WTC11 (cell line): ENCODE results near the gene LMCD1. TPM values are rescaled to one million over a fixed set of nuclear protein-coding genes. Genes with fewer than 3 reads are reported as not detected.

ENCODE experiments used
- ATAC-seq: fragments of 200-7000 bp; cut with Tn5 transposase; 2 replicates; pipeline ENCODE4 v1.10.0; 2021; ENCODE audit warnings: mild to moderate bottlenecking, moderate library complexity
- CTCF ChIA-PET: fragments of 300-600 bp; sonication (Branson Sonifier 250); formaldehyde crosslinking; loops from one replicate; lab custom pipeline; 2021; ENCODE audit warnings: antibody characterized with exemption; lab: Charles Lee
- POLR2A ChIA-PET: fragments of 350-600 bp; sonication (Branson Sonifier 250); formaldehyde crosslinking; loops from one replicate; lab custom pipeline; 2021; ENCODE audit warnings: antibody characterized with exemption; lab: Charles Lee
- DNase-seq: peaks from one replicate; pipeline ENCODE4 v3.0.0; 2021; ENCODE audit warnings: low spot score
- H3K27ac Mint-ChIP-seq: 2 replicates; pipeline ENCODE4 v1.8.0; 2021; ENCODE audit warnings: mixed read lengths
- H3K27me3 Mint-ChIP-seq: 2 replicates; pipeline ENCODE4 v1.8.0; 2021; ENCODE audit warnings: low read depth, mild to moderate bottlenecking, moderate library complexity, mixed read lengths
- H3K36me3 Mint-ChIP-seq: 2 replicates; pipeline ENCODE4 v1.8.0; 2021; ENCODE audit warnings: mixed read lengths
- H3K4me1 Mint-ChIP-seq: 2 replicates; pipeline ENCODE4 v1.8.0; 2022; ENCODE audit warnings: mixed read lengths
- H3K4me3 Mint-ChIP-seq: 2 replicates; pipeline ENCODE4 v1.8.0; 2021; ENCODE audit warnings: mild to moderate bottlenecking, moderate library complexity, mixed read lengths
- H3K9me3 Mint-ChIP-seq: 2 replicates; pipeline ENCODE4 v1.8.0; 2021; ENCODE audit warnings: mixed read lengths
- E2F1 ChIP-seq: sonication (generic); formaldehyde crosslinking; IDR thresholded peaks from 2 replicates; pipeline ENCODE4 v1.8.0; 2022; ENCODE audit warnings: mild to moderate bottlenecking, missing genetic modification reagents
- E2F4 ChIP-seq: sonication (generic); formaldehyde crosslinking; IDR thresholded peaks from 2 replicates; pipeline ENCODE4 v1.8.1; 2022; ENCODE audit warnings: low read depth, mild to moderate bottlenecking, moderate library complexity, missing genetic modification reagents, borderline replicate concordance
- E2F5 ChIP-seq: sonication (generic); formaldehyde crosslinking; IDR thresholded peaks from 2 replicates; pipeline ENCODE4 v1.8.1; 2022; ENCODE audit warnings: mild to moderate bottlenecking, moderate library complexity, missing genetic modification reagents
- ELF4 ChIP-seq: sonication (generic); formaldehyde crosslinking; IDR thresholded peaks from 2 replicates; pipeline ENCODE4 v1.8.1; 2022; ENCODE audit warnings: low read depth, mild to moderate bottlenecking, moderate library complexity, missing genetic modification reagents
- ESRRA ChIP-seq: sonication (generic); formaldehyde crosslinking; IDR thresholded peaks from 2 replicates; pipeline ENCODE4 v1.8.1; 2022; ENCODE audit warnings: mild to moderate bottlenecking, missing genetic modification reagents, borderline replicate concordance
- ETV6 ChIP-seq: sonication (generic); formaldehyde crosslinking; IDR thresholded peaks from 2 replicates; pipeline ENCODE4 v1.8.1; 2022; ENCODE audit warnings: mild to moderate bottlenecking, missing genetic modification reagents
- GABPB1 ChIP-seq: sonication (generic); formaldehyde crosslinking; IDR thresholded peaks from 2 replicates; pipeline ENCODE4 v1.8.1; 2023; ENCODE audit warnings: mild to moderate bottlenecking, missing genetic modification reagents
- IRF1 ChIP-seq: sonication (generic); formaldehyde crosslinking; IDR thresholded peaks from 2 replicates; pipeline ENCODE4 v1.8.0; 2023; ENCODE audit warnings: missing genetic modification reagents
- KAT7 ChIP-seq: sonication (generic); formaldehyde crosslinking; IDR thresholded peaks from 2 replicates; pipeline ENCODE4 v1.8.1; 2023; ENCODE audit warnings: missing genetic modification reagents, mild to moderate bottlenecking, borderline replicate concordance
- OVOL2 ChIP-seq: fragments of 250-450 bp; sonication (Bioruptor Pico); IDR thresholded peaks from 2 replicates; pipeline ENCODE4 v1.9.0; 2021; ENCODE audit warnings: mild to moderate bottlenecking, borderline replicate concordance
- PRDM15 ChIP-seq: sonication (generic); formaldehyde crosslinking; IDR thresholded peaks from 2 replicates; pipeline ENCODE4 v1.8.0; 2022; ENCODE audit warnings: missing genetic modification reagents
- RELA ChIP-seq: sonication (generic); formaldehyde crosslinking; IDR thresholded peaks from 2 replicates; pipeline ENCODE4 v1.8.1; 2022; ENCODE audit warnings: missing genetic modification reagents, mild to moderate bottlenecking, borderline replicate concordance
- SMAD3 ChIP-seq: sonication (generic); formaldehyde crosslinking; IDR thresholded peaks from 2 replicates; pipeline ENCODE4 v1.8.0; 2022; ENCODE audit warnings: missing genetic modification reagents, mild to moderate bottlenecking, borderline replicate concordance
- SOX15 ChIP-seq: fragments of 250-450 bp; sonication (Bioruptor Pico); IDR thresholded peaks from 2 replicates; pipeline ENCODE4 v1.9.0; 2021; ENCODE audit warnings: mild to moderate bottlenecking
- SP1 ChIP-seq: sonication (generic); formaldehyde crosslinking; conservative IDR thresholded peaks from 2 replicates; pipeline ENCODE4 v1.8.1; 2022; ENCODE audit warnings: missing genetic modification reagents
- ZBTB21 ChIP-seq: sonication (generic); formaldehyde crosslinking; IDR thresholded peaks from 2 replicates; pipeline ENCODE4 v1.8.1; 2023; ENCODE audit warnings: mild to moderate bottlenecking, missing genetic modification reagents, borderline replicate concordance
- ZNF281 ChIP-seq: sonication (generic); formaldehyde crosslinking; IDR thresholded peaks from 2 replicates; pipeline ENCODE4 v1.8.0; 2023; ENCODE audit warnings: mild to moderate bottlenecking, missing genetic modification reagents
- ZNF512 ChIP-seq: sonication (generic); formaldehyde crosslinking; IDR thresholded peaks from 2 replicates; pipeline ENCODE4 v1.8.1; 2022; ENCODE audit warnings: missing genetic modification reagents, borderline replicate concordance
- ZNF671 ChIP-seq: fragments of 250-450 bp; sonication (Bioruptor Pico); IDR thresholded peaks from 2 replicates; pipeline ENCODE4 v1.8.0; 2021; ENCODE audit warnings: mild to moderate bottlenecking
- ZSCAN18 ChIP-seq: fragments of 250-450 bp; sonication (Bioruptor Pico); IDR thresholded peaks from 2 replicates; pipeline ENCODE4 v2.1.2; 2022; ENCODE audit warnings: mild to moderate bottlenecking, moderate library complexity
- total RNA-seq: library from RNA; stranded (reverse); gene quantifications from 3 replicates; pipeline ENCODE4 v1.2.3, GENCODE V29; 2021

LMCD1 gene
- total RNA-seq, 1 experiment from 2014 or later, result 12.5 TPM

GRCh38 chr3:8576841-8577571 lies 75.4 kb downstream of the LMCD1 start (continued):
- no peak for TF ChIP-seq E2F4 (CRISPR knock-in tag)
- no peak for TF ChIP-seq ZBTB21 (CRISPR knock-in tag)
- TF ChIP-seq RELA, result no peak
- TF ChIP-seq ZSCAN18 (CRISPR knock-in tag), result no peak
- TF ChIP-seq GABPB1 (CRISPR knock-in tag), result no peak
- TF ChIP-seq ESRRA (CRISPR knock-in tag), result no peak
- no peak for TF ChIP-seq IRF1
- TF ChIP-seq SMAD3 (CRISPR knock-in tag), result no peak
- no peak for TF ChIP-seq KAT7 (CRISPR knock-in tag)
- no peak for TF ChIP-seq E2F1 (CRISPR knock-in tag)
- no peak for TF ChIP-seq E2F5 (CRISPR knock-in tag)
- no peak for TF ChIP-seq SP1 (CRISPR knock-in tag)
- TF ChIP-seq ELF4 (CRISPR knock-in tag), result no peak
- TF ChIP-seq PRDM15, result no peak
- no peak for TF ChIP-seq ZNF671 (CRISPR knock-in tag)

GRCh38 chr3:8578282-8578681 lies 76.7 kb downstream of the LMCD1 start:
- ChIA-PET CTCF (no interaction called here), POLR2A (no interaction called here)
- no peaks in the 10 kb centered on the region for H3K9me3 Mint-ChIP-seq
- no peak overlapping the region for H3K4me3 Mint-ChIP-seq
- H3K27me3 Mint-ChIP-seq, result no peaks in the 10 kb centered on the region
- DNase-seq (no peak), ATAC-seq (no peak)
- H3K4me1 Mint-ChIP-seq, result peaks cover 6% of the 10 kb centered on the region
- H3K36me3 Mint-ChIP-seq, result no peaks in the 10 kb centered on the region
- H3K27ac Mint-ChIP-seq, result no peak overlapping the region
- TF ChIP-seq ZNF281 (CRISPR knock-in tag), result no peak
- TF ChIP-seq ETV6 (CRISPR knock-in tag), result no peak
- TF ChIP-seq OVOL2 (CRISPR knock-in tag), result no peak
- TF ChIP-seq SOX15 (CRISPR knock-in tag), result no peak
- no peak for TF ChIP-seq ZNF512 (CRISPR knock-in tag)
